Activated CD8-positive, alpha-beta memory T cell treated with anti-CD3 and anti-CD28 coated beads for 4 hours (primary cell): ENCODE results near the gene JSRP1.

Source experiments
- DNase-seq, 2 donors: peaks; one replicate each; pipeline ENCODE4 v3.0.0-alpha.2; 2020; ENCODE audit warnings: low read depth in 2 of 2

JSRP1 gene

GRCh38 chr19:2246801-2247361, 9.3 kb downstream of the JSRP1 start:
- no peak for DNase-seq

DNA sequence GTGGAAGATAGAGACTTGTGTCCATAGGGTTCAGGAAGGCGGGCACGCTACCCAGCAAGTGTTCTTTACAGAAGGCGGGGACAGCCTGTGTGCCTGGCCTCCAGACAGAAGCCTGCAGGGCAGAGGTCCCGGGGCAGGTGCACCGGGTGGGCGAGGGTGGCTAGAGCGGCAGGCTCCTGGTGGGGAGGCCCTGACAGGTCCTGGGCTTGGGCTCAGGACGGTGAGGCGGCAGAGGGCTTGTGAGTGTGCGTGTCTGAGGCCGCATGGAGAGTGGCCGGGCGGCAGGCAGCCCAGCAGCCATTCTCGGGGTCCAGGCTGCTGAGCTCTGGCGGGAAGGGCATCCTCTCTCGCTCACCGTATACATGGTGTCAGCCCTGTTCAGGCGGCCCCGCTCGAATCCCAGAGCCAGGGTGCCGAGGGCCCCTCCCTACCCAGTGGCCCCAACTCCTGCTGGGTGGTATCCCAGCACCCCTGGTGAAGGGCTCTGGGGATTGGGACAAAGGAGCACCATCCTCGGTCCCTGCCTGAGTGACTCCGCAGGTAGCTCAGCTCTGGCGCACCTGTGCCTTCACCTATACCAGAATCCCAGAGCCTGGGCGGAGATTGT, 10.1 kb downstream of the JSRP1 start:
- no peak for DNase-seq

GRCh38 chr19:2245273-2245672, 10.9 kb downstream of the JSRP1 start:
- no peak for DNase-seq

DNA sequence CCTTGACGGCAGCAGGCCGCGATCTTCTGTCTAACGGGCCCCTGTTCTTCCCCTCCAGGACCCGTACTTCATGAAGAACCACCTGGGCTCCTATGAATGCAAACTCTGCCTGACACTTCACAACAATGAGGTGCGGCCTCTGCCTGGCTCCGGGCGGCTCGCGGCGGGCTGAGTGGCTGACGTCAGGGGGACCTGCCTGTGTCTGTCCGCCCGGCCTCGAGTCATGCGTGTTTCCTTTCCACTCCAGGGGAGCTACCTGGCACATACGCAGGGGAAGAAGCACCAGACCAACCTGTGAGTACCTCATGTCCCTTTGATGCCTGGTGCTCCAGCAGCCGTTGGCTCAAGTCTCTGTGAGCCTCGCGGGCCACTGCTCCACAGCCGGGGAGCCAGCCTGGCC, 11.7 kb downstream of the JSRP1 start:
- DNase-seq = no peak

DNA sequence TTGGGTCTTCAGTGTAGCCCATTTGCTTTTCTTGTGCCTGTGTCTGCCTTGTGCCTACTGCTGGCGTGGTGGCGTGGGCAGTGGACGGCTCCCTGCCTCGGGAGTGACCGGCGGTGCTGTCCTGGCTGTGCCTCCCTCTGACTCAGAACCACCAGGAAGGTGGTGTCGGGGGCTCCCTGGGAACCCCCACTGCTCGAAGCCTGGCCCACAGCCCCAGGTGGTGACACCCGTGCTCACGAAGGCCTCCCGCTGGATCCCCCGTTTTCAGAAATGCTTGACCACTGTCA, 12.1 kb downstream of the JSRP1 start:
- DNase-seq = no peak

GRCh38 chr19:2243274-2244124, 12.7 kb downstream of the JSRP1 start:
- no peak for DNase-seq

DNA sequence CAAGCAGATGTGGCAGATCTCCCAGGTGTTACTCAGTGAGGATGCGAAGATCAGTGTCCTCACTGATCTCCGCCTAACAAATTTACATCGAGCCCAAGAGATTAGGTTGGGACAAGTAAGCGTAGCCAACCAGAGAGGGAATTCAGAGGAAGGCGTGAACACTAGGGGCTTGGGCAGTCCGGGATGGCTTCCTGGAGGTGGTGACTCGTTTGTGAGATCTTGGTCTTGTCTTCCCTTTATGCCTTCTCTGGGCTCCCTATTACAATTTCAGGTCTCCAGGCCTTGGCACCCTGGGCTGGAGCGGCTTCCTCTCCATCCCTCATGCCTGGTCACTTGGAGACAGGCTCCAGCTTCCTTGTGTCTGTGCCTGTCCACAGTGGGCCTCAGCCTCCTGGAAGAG, 13.4 kb downstream of the JSRP1 start:
- no peak for DNase-seq

DNA sequence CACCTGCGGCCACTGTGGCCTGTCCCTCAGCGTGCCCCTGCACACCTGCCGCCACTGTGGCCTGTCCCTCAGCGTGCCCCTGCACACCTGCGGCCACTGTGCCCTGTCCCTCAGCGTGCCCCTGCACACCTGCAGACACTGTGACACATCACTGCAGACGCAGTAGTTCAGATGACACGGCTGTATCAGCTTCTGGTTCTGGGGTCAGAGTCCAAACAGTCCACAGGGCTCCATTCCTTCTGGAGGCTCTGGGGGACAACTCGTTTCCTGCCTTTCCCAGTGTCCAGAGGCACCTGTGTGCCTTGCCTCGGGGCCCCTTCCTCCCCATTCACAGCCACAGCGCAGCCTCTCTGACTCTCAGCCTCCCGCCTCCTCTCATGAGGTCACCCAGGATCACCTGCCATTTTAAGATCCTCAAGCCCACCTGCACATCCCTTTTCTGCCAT, 14.1 kb downstream of the JSRP1 start:
- no peak for DNase-seq

GRCh38 chr19:2240881-2241760, 15.1 kb downstream of the JSRP1 start:
- DNase-seq = no peak

DNA sequence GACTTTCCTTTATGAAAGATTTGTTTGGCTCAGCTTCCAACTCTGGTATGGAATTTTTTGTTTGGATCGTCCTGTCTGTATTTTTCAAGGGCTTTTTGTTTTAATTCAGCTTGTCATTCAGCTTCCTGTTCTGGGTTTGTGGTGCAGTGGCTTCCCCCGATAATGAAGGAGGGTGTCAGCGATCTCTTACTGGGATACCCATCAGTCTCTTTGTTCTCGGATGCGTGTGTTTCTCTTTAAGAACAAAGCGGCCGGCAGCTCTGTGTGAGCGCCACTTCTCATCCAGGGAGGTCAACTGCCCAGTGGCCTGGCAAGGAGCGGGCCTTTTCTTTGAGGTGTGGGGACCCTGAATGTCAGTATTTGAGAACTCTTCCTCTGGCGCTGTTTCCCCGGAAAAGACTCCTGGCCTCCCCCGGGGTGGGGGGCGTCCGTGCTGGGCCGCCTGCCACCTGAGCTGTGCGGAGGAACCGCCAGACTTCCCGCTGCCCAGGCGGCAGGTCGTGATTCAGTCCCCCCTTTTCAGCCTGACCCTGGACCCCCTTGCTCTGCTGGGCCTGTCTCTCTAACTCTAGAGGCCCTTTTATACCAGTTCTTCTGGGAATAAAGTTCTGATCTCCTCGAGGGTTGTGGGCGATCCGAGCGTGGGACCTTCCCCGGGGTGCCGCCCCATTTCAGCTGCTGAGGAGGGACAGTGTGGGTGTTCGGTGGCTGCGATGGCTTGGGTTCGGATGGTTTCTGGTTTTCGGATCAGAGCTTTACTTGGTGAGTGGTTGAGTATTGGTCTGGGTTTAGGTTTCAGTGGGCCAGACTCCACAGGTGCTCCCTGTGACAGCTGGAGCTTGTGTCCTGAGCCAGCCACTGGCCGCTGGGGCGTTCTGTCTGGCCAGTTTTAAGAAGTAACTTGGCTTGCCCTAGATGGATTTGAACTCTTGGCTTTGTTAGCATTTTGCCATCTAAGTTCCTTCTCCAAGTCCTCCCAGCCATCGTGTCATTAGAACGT, 16.1 kb downstream of the JSRP1 start:
- DNase-seq = no peak

- DNase-seq = no peak
These were observed 17.0 kb downstream of the JSRP1 start for GRCh38 chr19:2239173-2239572.

GRCh38 chr19:2237869-2238153, 18.4 kb downstream of the JSRP1 start:
- no peak for DNase-seq

DNA sequence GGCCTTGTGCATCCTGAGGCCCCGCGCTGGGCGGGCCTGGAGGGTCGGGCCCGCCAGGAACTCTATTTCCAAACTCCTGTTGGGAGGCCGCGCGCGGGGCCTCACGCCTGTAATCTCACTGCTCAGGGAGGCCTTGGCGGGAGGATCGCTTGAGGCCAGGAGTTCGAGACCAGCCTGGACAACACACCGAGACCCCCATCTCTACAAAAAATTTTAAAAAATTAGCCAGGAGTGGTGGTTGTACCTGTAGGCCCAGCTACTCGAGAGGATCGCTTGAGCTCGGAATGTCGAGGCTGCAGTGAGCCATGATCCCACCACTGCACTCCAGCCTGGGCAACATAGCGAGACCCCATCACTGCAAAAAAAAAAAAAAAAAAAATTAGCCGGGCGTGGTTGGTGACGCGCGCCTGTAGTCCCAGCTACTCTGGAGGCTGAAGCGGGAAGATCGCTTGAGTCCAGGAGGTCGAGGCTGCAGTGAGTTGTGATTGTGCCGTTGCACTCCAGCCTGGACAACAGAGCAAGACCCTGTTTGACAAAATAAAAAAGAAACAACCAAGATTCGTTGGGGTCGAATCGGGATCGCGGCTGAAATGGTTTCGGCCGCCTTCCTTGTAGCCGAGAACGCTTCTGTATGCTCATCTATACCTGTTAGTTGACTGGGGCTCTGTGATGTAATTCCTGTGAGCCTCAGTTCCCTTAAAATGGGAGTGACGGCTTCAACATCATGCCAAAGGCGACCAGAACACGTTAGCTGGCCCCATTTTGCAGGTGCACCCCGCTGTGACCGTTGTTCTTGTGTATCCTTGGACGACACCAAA, 19.0 kb downstream of the JSRP1 start:
- no peak for DNase-seq

DNA sequence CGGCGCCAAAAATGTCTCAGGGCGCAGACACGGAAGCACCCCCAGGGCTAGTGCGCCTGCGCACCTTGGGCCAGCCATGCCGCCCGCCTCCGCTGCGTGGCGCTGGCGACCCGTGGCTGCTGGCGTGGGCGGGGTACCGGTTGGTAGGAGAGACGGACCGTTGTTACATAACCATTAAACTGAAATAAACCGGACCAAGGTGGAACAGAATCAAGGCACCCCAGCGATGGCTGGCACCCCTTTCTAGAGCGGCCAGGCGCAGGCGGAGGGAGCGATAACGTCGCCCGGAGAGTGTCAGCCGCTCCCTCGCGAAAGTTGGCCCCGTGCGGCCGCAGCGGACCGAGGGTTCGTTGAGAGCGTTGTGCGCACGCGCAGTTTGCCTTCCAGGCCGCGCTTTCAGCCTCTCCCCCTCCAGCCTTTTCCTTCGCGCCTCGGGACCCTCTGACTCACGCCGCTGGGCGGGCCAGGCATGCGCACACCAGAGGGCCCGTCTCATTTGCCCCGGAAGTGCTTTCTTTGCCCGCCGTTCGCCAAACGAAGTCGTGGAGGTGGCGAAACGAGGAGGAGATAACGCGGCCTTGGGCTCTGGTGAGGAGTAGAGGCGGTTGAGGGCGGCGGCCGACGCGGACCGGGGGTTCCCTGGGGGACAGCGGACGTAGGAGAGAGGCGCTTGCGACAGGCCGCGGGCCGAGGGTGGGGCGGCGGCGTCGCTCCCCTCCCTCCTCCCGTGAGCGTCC, 19.7 kb downstream of the JSRP1 start, which contains the start of the genes PLEKHJ1 and SF3A2:
PLEKHJ1 (minus strand) TSS at position 16 of the 737 bp plus-strand sequence. CDS start 81 bp downstream, outside the sequence.
SF3A2 (plus strand) TSS at position 511 of the 737 bp plus-strand sequence. CDS start 6,595 bp downstream, outside the sequence.
- peak; percentile 96 to 97 for DNase-seq

GRCh38 chr19:2236064-2236313, 20.2 kb downstream of the JSRP1 start:
- no peak for DNase-seq

DNA sequence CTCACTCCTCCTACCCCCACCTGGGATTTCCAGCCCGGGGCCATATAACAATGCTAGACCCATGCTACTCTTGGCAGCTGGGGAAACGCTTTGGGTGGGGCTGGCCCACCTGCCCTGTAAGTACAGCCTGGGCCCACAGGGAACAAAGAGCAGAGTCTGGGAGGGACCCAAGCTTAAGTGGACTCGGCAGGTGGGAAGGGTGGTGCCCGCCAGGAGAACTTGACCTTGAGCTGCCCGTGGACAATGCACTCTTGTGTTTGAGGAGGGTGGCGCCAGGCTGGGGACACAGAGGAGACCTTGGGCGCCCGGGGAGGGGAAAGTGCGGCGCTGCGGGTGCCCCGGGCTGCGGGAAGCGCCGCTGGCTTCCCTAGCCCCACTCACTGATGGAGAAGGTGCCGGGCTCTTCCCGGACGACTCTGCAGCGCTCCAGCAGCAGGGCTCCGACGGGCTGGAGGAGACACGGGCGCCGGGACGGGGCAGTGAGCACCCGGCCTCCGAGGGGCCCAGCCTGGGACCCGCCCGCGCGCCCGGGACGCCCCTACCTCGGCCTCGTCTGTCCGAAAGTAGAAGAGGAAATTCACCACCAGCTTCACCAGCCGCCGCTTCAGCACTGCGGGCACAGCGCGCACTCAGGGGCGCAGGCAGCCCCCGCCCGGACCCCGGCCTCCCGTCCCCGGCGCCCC, 20.7 kb downstream of the JSRP1 start:
- no peak for DNase-seq

GRCh38 chr19:2234996-2235380, 21.2 kb downstream of the JSRP1 start:
- DNase-seq = no peak

- no peak for DNase-seq
These were observed 22.5 kb downstream of the JSRP1 start for GRCh38 chr19:2233601-2234280.
